AG04450 (cell line): Measurements from ENCODE around the gene TTC31. TPM values are rescaled to one million over a fixed set of nuclear protein-coding genes. Genes with fewer than 3 reads are reported as not detected.
A peak's percentile ranks its signal among the peaks of the same experiment; 100 is the strongest.

Experiments used
- CTCF ChIA-PET: fragments of 300-600, 350-600 bp; formaldehyde crosslinking; extraction: SDS; loops from one replicate; lab custom pipeline; 2022; ENCODE audit warnings: antibody characterized with exemption, inconsistent platforms; lab: Charles Lee
- POLR2A ChIA-PET: fragments of 350-600 bp; formaldehyde crosslinking; extraction: SDS; loops from one replicate; lab custom pipeline; 2021; ENCODE audit warnings: antibody characterized with exemption, inconsistent platforms; lab: Yijun Ruan, JAX
- DNase-seq: peaks from one replicate; pipeline ENCODE4 v3.0.0-alpha.2; 2011; ENCODE audit warnings: low read depth, low spot score
- H3K27ac ChIP-seq: one replicate; pipeline ENCODE4 v1.5.1; 2012; ENCODE audit warnings: low read depth, low read length, control low read depth
- H3K27me3 ChIP-seq: one replicate; pipeline ENCODE4 v1.6.0; 2012; ENCODE audit warnings: low read length; ENCODE audit not compliant: control insufficient read depth, insufficient read depth
- H3K4me3 ChIP-seq: 2 replicates; pipeline ENCODE4 v1.5.1; 2011; ENCODE audit warnings: mild to moderate bottlenecking, low read depth, low read length, control low read depth
- H3K9me3 ChIP-seq: 2 replicates; pipeline ENCODE4 v1.5.1; 2012; ENCODE audit warnings: low read length; ENCODE audit not compliant: control insufficient read depth, insufficient read depth
- polyA plus RNA-seq: library from polyadenylated mRNA; depleted of rRNA; stranded (reverse); fragments of >200 nt; gene quantifications from 2 replicates; pipeline ENCODE4 v1.2.3, GENCODE V29; 2011
- TF ChIP-seq, protein P1 (sequence below): IDR thresholded peaks from 2 replicates; pipeline ENCODE4 v1.5.1; 2011; ENCODE audit warnings: low read depth, low read length, control low read depth, inconsistent platforms

TTC31 gene
- polyA plus RNA-seq, 1 experiment, result 16.4 TPM

DNA sequence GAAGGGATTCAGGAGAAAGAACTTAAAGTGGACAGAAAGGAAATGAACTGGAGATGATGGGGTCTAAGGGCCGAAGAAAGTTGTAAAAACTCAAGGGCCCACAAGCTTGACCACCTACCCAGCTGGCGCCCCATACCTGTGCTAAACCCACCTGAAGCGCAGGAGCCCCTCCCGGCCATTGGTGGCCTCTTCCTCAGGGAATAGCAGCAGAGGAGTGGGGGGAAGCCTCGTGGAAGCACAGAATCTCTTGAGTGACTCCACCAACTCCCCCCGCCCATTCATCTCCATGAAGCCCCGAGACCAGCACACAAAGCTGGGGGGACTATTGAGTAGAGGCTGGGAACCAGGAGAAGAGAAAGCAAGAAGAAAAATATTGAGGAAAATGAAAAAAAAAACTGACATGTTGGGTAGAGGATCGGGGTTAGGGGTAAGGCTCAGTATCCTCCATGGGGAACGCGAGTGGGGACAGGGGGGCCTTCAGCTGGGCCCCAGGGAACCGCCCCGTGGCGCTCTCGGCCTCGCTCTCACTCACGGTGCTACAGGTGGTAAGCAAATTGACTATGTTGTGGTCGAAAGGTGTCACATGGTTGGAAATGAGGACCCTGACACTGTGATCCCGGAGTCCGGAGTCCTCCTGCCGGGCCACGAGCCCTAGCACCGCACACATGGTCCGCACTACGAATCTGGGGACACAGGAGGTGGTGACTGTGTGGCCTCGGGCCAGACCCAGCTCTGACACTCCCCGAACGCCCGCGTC is 45.9 kb downstream of the TTC31 start:
- DNase-seq, result no peak
- ChIA-PET CTCF (interaction anchor here (0.7 to 1.8 kb wide), 2 partner anchors 45 to 60 kb away, joined by 3 to 9 read pairs; partner anchors contain the start of genes CCDC142 and TTC31), POLR2A (interaction anchor here (0.9 to 2.0 kb wide), 4 partner anchors 25 to 70 kb away, joined by 3 to 16 read pairs (median 10); partner anchors contain the start of genes CCDC142, LOXL3, TTC31 and WBP1)
- Histone ChIP-seq H3K4me3 (peak overlapping the region; percentile 100), H3K9me3 (peaks cover 10% of the 10 kb centered on the region; the same call in 1 of the 2 replicates), H3K27me3 (no peaks in the 10 kb centered on the region), H3K27ac (peak overlapping the region; percentile 77)
- TF ChIP-seq, protein P1, sequence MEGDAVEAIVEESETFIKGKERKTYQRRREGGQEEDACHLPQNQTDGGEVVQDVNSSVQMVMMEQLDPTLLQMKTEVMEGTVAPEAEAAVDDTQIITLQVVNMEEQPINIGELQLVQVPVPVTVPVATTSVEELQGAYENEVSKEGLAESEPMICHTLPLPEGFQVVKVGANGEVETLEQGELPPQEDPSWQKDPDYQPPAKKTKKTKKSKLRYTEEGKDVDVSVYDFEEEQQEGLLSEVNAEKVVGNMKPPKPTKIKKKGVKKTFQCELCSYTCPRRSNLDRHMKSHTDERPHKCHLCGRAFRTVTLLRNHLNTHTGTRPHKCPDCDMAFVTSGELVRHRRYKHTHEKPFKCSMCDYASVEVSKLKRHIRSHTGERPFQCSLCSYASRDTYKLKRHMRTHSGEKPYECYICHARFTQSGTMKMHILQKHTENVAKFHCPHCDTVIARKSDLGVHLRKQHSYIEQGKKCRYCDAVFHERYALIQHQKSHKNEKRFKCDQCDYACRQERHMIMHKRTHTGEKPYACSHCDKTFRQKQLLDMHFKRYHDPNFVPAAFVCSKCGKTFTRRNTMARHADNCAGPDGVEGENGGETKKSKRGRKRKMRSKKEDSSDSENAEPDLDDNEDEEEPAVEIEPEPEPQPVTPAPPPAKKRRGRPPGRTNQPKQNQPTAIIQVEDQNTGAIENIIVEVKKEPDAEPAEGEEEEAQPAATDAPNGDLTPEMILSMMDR, result no peak

DNA sequence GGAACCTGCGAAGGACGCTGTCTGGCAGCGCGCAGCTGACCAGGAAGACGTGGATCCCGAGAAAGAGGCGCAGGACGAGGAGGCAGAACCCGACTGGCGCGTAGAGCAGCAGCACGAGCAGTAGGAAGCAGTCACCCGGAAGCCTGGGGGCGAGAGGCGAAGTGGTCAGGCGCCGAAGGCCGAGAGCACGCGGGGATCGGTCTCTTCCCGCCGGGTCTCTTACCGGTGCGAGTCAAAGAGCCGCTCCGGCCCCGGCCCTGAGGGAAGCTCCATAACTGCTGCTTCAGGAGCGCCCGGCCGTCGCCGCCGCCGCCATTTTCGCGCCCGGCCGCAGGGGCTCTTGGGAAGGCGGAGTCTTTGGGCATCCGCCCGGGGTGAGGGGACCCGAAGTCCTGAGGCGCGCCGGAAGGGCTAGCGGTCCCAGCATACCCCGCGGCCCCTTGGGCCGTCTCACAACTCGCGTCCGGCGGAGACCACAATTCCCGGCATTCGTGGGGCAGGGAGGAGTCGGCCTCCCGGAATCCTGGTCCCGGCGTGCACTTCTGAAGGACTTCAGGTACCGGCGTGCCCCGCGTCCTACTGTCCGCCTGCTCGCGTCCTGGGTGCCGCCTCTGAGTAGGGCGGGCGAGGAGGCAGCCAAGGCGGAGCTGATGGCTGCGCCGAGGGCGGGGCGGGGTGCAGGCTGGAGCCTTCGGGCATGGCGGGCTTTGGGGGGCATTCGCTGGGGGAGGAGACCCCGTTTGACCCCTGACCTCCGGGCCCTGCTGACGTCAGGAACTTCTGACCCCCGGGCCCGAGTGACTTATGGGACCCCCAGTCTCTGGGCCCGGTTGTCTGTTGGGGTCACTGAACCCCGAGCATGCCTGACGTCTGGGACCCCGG is 46.7 kb downstream of the TTC31 start, which contains the start of the genes AUP1 and HTRA2:
AUP1 (minus strand) TSS at position 350 of the 882 bp plus-strand sequence; CDS start at position 273, 77 bp downstream.
HTRA2 (plus strand) TSS at position 577 of the 882 bp plus-strand sequence; CDS start at position 651, 74 bp downstream.
- H3K27me3 ChIP-seq, result no peaks in the 10 kb centered on the region
- peak within 1 kb of the TSS; percentile 100 for H3K4me3 ChIP-seq
- TF ChIP-seq, protein P1, result no peak
- H3K9me3 ChIP-seq, result peaks cover 10% of the 10 kb centered on the region; the same call in 1 of the 2 replicates
- peak within 1 kb of the TSS; percentile 77 for H3K27ac ChIP-seq
- ChIA-PET CTCF (interaction anchor here (0.7 to 1.8 kb wide), 2 partner anchors 46 to 59 kb away, joined by 3 to 9 read pairs; partner anchors contain the start of genes CCDC142 and TTC31), POLR2A (interaction anchor here (0.6 to 2.0 kb wide), 9 partner anchors 24 to 71 kb away, joined by 3 to 16 read pairs (median 4); partner anchors contain the start of genes CCDC142, LBX2, LOXL3 and TTC31)
- peak; percentile 98 for DNase-seq

DNA sequence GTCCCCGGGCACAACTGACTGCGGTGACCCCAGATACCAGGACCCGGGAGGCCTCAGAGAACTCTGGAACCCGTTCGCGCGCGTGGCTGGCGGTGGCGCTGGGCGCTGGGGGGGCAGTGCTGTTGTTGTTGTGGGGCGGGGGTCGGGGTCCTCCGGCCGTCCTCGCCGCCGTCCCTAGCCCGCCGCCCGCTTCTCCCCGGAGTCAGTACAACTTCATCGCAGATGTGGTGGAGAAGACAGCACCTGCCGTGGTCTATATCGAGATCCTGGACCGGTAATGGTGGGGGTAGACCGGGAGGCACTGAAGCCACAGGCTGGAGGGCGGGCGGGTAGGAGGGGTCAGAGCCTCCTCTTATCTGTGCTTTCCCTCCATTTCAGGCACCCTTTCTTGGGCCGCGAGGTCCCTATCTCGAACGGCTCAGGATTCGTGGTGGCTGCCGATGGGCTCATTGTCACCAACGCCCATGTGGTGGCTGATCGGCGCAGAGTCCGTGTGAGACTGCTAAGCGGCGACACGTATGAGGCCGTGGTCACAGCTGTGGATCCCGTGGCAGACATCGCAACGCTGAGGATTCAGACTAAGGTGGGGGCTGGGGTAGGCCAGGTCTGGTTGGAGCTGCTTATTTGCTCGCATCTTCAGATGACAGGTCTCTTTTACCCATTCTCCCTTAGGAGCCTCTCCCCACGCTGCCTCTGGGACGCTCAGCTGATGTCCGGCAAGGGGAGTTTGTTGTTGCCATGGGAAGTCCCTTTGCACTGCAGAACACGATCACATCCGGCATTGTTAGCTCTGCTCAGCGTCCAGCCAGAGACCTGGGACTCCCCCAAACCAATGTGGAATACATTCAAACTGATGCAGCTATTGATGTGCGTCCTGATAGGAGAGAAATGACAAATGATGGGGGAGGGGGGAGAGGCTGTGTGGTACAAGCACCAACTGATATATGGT is 47.6 kb downstream of the TTC31 start:
- CTCF ChIA-PET, result interaction anchor here (1.8 to 4.0 kb wide), 3 partner anchors 47 to 57 kb away, joined by 9 to 42 read pairs (median 12); partner anchors contain the start of genes CCDC142 and TTC31
- Histone ChIP-seq H3K9me3 (peaks cover 10% of the 10 kb centered on the region; the same call in 1 of the 2 replicates), H3K4me3 (peak overlapping the region; percentile 100), H3K27me3 (no peaks in the 10 kb centered on the region), H3K27ac (peak overlapping the region; percentile 21)
- TF ChIP-seq, protein P1, result no peak
- POLR2A ChIA-PET, result interaction anchor here (0.6 to 2.0 kb wide), 12 partner anchors 23 to 72 kb away, joined by 3 to 16 read pairs (median 4); partner anchors contain the start of genes CCDC142, LBX2, LOXL3 and TTC31
- no peak for DNase-seq

DNA sequence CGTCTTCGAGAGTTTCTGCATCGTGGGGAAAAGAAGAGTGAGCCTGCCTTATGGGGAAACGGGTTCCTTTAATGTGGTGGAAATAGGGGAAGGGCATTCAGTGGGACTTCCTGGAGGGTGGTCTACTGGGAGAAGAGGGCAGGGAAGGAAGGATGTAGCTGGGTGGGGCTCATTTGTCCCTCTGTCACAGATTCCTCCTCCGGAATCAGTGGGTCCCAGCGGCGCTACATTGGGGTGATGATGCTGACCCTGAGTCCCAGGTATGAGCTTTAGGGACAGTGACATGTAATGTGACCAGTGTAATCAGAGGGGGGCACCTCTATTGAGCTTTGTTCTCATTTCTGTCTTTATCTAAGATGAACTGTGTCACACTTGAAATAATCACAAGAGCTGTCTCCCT is 48.8 kb downstream of the TTC31 start:
- no peaks in the 10 kb centered on the region for H3K27me3 ChIP-seq
- ChIA-PET POLR2A (interaction anchor here (0.6 to 1.7 kb wide), 4 partner anchors 57 to 92 kb away, joined by 3 to 7 read pairs (median 4); partner anchors contain the start of gene WBP1), CTCF (interaction anchor here (0.6 to 4.0 kb wide), 9 partner anchors 48 to 282 kb away, joined by 3 to 42 read pairs (median 3); partner anchors contain the start of genes CCDC142, TTC31 and WBP1)
- no peak for DNase-seq
- no peak overlapping the region for H3K27ac ChIP-seq
- peaks cover 8% of the 10 kb centered on the region; the same call in 1 of the 2 replicates for H3K9me3 ChIP-seq
- no peak overlapping the region for H3K4me3 ChIP-seq
- TF ChIP-seq, protein P1, result no peak
